Activated CD8-positive, alpha-beta memory T cell treated with anti-CD3 and anti-CD28 coated beads for 36 hours (primary cell): Measurements from ENCODE around the gene DNAH9. TPM values are rescaled to one million over a fixed set of nuclear protein-coding genes. Genes with fewer than 3 reads are reported as not detected.

Source experiments
- CTCF ChIA-PET: fragments of 350-600 bp; sonication (Branson Sonifier 250); formaldehyde crosslinking; loops from one replicate; lab custom pipeline; 2021; ENCODE audit warnings: antibody characterized with exemption; lab: Charles Lee
- POLR2A ChIA-PET: fragments of 350-600 bp; sonication (Branson Sonifier 250); formaldehyde crosslinking; loops from one replicate; lab custom pipeline; 2021; ENCODE audit warnings: antibody characterized with exemption; lab: Charles Lee
- total RNA-seq, 2 experiments: library from RNA; stranded (reverse); gene quantifications; one replicate each; pipeline ENCODE4 v1.2.3, GENCODE V29; 2021

DNAH9 gene
- total RNA-seq, 2 experiments from 2014 or later: not detected

GRCh38 chr17:11738151-11738550, 139.9 kb downstream of the DNAH9 start:
- ChIA-PET CTCF (no interaction called here), POLR2A (no interaction called here)

- POLR2A ChIA-PET: no interaction called here
- CTCF ChIA-PET: no interaction called here
Measured at GRCh38 chr17:11739351-11739750, 141.1 kb downstream of the DNAH9 start.

GRCh38 chr17:11739848-11740247, 141.6 kb downstream of the DNAH9 start:
- ChIA-PET POLR2A (no interaction called here), CTCF (no interaction called here)

- POLR2A ChIA-PET: no interaction called here
Measured at GRCh38 chr17:11742886-11743285, 144.6 kb downstream of the DNAH9 start.

GRCh38 chr17:11744696-11745095, 146.4 kb downstream of the DNAH9 start:
- ChIA-PET CTCF (no interaction called here), POLR2A (no interaction called here)

More at GRCh38 chr17:11742886-11743285, 144.6 kb downstream of the DNAH9 start:
- CTCF ChIA-PET: no interaction called here

GRCh38 chr17:11747441-11747840, 149.2 kb downstream of the DNAH9 start:
- ChIA-PET POLR2A (no interaction called here), CTCF (no interaction called here)

- ChIA-PET CTCF (no interaction called here), POLR2A (no interaction called here)
Measured at GRCh38 chr17:11757815-11758214, 159.5 kb downstream of the DNAH9 start.

GRCh38 chr17:11768106-11768505, 169.8 kb downstream of the DNAH9 start:
- ChIA-PET CTCF (no interaction called here), POLR2A (no interaction called here)

- CTCF ChIA-PET: no interaction called here
- POLR2A ChIA-PET: no interaction called here
Measured at GRCh38 chr17:11768981-11769380, 170.7 kb downstream of the DNAH9 start.

GRCh38 chr17:11772031-11772430, 173.8 kb downstream of the DNAH9 start:
- CTCF ChIA-PET: no interaction called here
- POLR2A ChIA-PET: interaction anchor here (0.6 kb wide), 1 partner anchor 469 kb away, joined by 12 read pairs; no protein-coding TSS in a partner anchor

GRCh38 chr17:11779892-11780291, 181.6 kb downstream of the DNAH9 start:
- CTCF ChIA-PET: no interaction called here
- POLR2A ChIA-PET: no interaction called here

- ChIA-PET POLR2A (no interaction called here), CTCF (no interaction called here)
Measured at GRCh38 chr17:11780621-11781020, 182.4 kb downstream of the DNAH9 start.

GRCh38 chr17:11786711-11787438, 188.6 kb downstream of the DNAH9 start:
- POLR2A ChIA-PET: no interaction called here

GRCh38 chr17:11795906-11796305, 197.6 kb downstream of the DNAH9 start:
- ChIA-PET CTCF (interaction anchor here (0.6 kb wide), 1 partner anchor 147 kb away, joined by 3 read pairs; no protein-coding TSS in a partner anchor), POLR2A (no interaction called here)

More at GRCh38 chr17:11786711-11787438, 188.6 kb downstream of the DNAH9 start:
- CTCF ChIA-PET: no interaction called here

- CTCF ChIA-PET: no interaction called here
- POLR2A ChIA-PET: no interaction called here
Measured at GRCh38 chr17:11797803-11798202, 199.5 kb downstream of the DNAH9 start.

- CTCF ChIA-PET: no interaction called here
- POLR2A ChIA-PET: no interaction called here
Measured at GRCh38 chr17:11803231-11803969, 205.1 kb downstream of the DNAH9 start.

GRCh38 chr17:11805138-11805537, 206.9 kb downstream of the DNAH9 start:
- CTCF ChIA-PET: no interaction called here
- POLR2A ChIA-PET: no interaction called here

GRCh38 chr17:11805952-11806351, 207.7 kb downstream of the DNAH9 start:
- ChIA-PET CTCF (no interaction called here), POLR2A (no interaction called here)

- ChIA-PET CTCF (no interaction called here), POLR2A (no interaction called here)
Measured at GRCh38 chr17:11807606-11808005, 209.3 kb downstream of the DNAH9 start.

- CTCF ChIA-PET: no interaction called here
- POLR2A ChIA-PET: no interaction called here
Measured at GRCh38 chr17:11813278-11813677, 215.0 kb downstream of the DNAH9 start.

GRCh38 chr17:11813871-11814270, 215.6 kb downstream of the DNAH9 start:
- CTCF ChIA-PET: no interaction called here

More at GRCh38 chr17:11813871-11814270, 215.6 kb downstream of the DNAH9 start:
- POLR2A ChIA-PET: no interaction called here
